GM19468 (cell line): ENCODE results near the gene VWA3B.
"Not testable (repeated sequence)": the region's sequence is repeated elsewhere in the genome, so short reads cannot be mapped to it uniquely, and the experiment has no call there.

Source experiments
- ATAC-seq: cut with Tn5 transposase; IDR thresholded peaks from one replicate; pipeline ENCODE4 v1.9.1; 2021; ENCODE audit warnings: mild to moderate bottlenecking, moderate library complexity, moderate number of reproducible peaks; ENCODE audit not compliant: unreplicated experiment; ENCODE audit errors: extremely low read depth

VWA3B gene

DNA sequence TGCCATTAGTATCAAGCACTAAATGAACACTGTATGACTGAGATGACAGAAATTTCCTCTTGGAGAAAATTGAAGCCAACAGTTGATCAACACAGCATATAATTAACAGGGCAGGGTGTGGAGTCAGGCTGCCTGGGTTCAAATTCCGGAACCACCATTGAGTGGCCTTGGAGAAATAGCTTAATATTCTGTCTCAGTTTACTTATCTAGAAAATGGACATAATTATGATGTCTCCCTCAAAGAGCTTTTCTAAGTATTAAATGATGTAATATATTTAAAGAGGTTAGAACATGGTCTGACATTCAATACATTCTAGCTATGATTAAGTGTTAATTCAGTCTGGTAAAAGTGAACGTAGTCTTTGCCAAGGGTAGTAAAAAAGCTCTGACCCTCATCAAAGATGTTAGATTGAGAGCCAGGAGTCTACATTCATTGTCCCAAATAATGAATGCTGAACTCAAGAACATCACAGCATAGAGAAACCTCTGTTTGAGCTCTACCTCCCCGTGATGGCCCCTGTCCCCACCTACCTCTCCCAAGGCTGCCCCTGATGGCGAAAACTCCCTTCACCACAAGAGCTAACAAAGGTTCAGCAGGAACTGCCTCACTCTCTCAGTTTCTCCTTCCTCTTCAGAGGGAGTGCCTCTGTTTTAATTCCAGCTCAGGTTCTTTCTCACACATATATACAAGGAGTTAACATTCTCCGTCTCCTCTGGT lies 2.7 kb upstream of the VWA3B start:
- ATAC-seq, result no peak

DNA sequence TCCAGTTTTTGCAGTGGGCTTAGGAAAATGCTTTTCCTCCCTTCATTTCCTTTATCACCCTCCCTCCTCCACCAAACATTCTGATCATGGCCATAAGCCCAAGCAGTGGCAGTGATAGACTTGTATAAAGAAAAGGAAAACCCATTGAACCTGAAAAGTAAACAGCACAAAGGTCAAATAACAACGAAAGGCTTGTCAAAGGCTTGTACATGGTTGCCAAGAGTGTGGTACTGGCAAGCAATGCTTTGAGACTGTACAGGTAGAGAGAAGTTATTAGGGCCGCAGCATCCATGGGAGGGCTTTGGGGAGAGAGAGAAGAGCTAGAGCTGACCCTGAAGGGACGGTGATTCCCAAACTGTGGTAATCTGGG lies 2.1 kb upstream of the VWA3B start:
- ATAC-seq, result no peak

DNA sequence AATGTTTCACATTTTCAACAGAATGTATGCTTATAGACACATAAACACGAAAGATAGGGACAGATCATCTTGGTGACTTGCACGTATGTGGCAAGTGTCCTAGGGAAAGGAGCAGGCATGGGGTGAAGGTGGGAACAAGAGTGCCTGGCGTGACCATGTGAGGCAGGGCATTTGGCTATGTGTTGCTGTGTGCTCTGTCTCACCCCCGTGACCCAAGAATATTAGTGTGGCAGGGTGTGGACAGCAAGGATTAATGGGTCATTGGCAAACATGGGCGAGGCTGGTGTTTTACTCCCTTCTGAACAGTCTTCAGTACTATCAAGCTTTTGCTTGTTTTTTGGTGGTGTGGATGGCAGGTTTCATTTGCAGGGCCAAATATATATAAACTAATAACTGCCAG lies 1.3 kb upstream of the VWA3B start:
- ATAC-seq, result no peak

DNA sequence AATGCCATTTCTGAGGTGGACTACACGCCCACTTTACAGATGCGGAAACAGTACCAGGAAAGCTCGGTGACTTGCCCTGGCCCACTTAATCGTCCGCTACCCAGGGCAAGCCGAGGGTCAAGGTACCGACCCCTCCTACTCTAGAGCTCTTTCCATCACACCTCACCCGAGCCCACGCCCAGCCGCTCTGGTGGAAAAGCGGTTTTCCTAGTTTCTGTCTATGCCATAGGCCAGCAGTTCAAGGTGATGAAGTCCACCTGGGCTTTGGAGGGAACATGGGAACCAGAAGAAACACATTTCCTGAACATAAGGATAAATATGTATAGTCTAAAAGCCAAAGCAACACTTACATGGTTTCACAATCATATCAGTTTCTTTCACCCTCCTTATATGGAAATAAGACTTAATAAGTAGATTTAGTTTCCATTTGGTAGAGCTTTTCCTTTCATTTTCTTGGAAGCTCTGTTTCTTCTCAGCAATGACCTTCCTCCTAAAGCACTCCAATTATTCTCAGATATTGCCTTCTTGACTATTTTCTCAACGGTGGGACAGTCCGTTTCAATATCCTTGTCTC lies 567 bp downstream of the VWA3B start:
- ATAC-seq, result no peak

DNA sequence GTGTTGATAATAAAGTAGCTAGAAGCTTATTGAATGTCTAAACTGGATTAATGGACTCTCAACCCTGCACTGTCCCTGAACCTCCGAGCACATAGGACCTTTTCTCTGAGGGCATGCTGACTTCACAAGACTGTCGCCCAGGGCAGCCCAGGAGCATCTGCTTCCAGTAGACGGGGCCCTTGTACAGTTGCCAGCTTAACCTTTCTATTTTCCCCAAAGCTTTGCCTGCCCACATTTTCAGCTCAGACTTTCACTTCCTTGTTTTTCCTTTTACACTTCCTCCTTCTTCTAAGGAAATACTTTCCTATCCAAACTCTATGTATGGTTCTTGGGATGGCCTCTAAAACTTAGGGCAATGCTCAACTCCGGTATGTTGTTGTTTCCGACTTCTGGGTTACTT lies 1.3 kb downstream of the VWA3B start:
- ATAC-seq, result no peak

DNA sequence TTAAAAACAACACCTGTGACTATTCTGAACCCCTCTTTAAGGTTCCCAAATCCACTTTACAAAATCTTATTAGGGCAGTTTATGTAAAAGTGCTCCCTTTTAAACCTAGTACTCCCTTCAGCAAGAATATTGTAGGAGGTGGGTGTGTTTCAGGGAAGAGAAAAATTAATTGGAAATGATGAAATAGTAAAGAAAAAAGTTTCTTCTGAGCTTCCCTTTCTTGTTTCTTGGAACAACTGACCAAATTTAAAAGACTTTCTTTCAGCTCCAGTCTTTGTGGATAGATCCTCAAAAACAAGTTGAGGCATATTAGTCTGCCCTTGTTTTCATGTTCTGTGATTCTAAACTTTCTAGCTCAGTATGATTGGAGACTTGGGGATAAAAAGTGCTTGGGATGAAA lies 3.0 kb downstream of the VWA3B start:
- ATAC-seq, result no peak

DNA sequence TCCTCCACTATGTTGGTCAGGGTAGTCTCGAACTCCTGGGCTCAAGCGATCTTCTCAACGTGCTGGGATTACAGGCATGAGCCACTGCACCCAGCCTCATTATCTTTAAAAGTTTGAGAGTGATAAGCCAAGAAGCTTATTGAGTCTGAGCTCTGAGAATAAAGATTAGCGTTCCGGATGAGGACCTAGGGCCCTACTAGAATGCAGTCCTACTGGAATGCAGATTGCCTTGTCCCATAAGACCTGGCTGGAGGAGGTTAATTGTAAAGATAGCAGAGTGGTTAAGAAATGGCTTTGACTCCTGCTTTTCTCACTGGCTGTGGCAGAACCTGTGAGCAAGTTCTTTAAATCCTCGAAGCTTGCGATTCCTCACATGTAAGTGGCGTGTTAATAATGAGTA lies 4.0 kb downstream of the VWA3B start:
- no peak for ATAC-seq

DNA sequence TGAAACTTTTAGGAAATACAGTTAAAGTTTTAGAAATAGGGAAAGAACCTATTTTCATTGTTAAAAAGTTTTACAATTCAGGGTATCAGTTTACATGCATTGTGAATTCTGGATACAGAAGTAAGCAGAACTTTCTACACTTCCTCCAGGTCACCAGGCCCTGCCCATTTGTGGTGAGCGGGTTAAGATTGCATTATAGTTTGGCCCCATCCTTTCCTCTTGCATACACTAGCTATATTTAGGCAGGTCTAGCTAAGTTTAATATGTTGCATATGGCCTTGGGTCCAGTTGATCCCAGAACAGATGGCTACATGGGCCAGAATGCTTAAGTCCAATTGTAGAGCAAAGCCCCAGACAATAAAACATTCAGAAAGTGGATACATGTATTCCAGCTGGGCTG lies 4.8 kb downstream of the VWA3B start:
- ATAC-seq, result no peak

DNA sequence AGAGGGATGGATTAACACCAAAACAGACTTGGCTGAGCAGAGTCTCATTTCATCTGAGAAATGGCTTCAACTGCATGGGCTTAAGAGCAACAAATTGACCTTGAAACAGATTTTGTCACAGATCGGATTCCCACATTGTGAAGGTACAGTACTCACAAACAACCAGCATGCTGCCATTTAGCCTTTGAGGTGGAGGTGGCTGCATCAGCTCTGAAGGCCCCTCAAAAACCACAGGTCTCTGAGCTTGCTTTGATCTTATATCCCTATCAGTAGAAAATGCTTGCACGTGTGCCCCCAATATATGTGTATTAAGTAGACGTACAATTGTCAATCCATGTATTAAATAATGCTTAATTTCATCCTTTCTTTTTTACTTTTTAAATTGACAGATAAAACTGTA lies 6.2 kb downstream of the VWA3B start:
- no peak for ATAC-seq

DNA sequence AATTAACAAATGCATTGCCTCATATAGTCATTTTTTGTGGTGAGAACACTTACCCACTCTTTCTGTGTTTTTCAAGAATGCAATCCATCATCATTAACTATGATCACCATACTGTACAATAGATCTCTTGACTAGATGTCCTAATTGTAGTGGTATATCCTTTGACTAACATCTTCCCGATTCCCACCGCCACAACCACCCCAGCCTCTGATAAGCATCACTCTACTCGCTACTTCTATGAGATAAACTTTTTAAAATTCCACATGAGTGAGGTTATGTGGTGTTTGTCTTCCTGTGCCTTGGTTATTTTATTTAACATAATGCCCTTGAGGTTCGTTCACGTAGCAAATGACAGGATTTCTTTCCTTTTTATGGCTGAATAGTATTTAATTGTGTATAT lies 6.6 kb downstream of the VWA3B start:
- ATAC-seq, result no peak

DNA sequence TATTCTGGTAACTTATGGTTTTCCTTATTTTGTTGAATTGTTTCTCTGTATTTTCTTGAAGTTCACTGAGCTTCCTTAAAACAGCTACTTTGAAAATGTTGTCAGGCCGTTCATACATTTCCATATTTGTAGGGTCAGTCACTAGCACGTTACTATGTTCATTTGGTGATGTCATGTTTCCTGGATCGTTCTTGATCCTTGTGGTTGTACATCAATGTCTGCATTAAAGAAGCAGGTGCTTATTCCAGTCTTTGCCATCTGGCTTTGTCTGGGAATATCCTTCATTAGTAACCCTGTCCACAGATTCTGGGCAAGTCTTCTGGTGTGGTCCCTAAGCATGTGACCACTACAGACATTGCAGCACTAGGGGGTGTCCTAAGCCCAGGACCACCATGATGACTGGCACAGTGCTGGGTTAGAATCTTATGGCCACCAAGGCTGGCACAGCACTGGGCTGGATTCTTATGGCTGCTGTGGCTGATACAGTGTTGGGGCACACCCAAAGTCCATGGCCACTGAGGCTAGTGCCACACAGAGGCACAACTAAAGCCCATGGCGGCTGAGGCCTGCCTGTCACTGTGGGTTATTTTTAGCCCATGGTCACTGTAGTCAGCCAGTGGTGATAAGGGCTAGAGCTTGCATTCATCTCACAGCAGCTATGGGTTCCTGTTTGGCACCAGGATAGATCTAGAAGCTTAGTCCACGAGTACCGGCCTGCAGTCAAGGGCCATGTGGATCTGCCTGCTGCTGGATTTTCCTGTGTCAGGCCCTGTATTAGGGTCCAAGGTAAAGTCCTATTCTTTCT lies 13.2 kb downstream of the VWA3B start:
- ATAC-seq, result no peak

DNA sequence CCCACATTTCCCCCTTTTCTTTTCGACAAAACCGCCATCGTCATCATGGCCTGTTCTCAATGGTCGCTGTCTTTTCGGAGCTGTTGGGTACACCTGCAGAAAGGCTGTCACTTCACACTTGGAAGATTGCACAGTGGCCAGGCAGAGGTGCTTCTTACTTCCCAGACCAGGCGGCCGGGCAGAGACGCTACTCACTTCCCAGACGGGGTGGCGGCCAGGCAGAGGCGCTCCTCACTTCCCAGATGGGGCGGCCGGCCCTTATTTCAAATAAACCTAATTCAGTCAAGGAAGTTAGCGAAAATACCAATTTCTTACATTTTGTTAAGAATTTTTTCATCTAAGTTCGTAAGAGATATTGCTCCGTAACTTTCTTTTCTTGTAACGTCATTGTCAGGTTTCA lies 15.3 kb downstream of the VWA3B start:
- ATAC-seq, result not testable (repeated sequence)

DNA sequence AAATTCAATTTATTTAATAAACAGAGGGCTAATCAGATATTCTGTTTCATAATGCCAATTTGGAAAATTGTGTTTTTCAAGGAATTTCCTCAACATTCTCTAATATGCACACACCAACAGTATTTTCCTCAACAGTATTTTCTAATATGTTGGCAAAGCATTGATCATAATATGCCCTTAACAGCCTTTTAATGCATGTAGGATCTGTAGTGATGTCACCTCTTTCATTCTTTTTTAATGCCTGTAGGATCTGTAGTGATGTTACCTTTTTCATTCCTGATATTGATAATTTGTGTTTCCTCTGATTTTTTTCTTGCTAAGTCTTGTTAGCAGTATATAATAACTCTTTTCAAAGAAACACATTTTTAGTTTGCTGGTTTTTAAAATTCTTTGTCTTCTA lies 15.9 kb downstream of the VWA3B start:
- ATAC-seq, result no peak

DNA sequence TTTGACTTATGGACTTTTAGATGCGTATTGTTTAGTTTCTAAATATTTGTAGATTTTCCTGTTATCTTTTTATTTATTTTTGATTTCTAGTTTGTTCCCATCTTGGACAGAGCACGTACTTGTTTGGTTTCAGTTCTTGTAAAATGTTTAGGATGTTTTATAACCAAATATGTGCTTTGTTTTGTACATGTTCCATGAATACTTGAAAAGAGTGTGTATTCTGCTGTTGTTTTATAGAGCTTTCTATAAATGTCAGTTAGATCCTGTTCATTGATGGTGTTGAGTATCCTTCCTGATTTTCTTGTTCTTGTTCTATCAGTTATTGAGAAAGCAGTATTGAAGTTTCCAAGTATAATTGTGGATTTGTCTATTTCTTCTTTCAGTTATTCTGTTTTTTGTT lies 21.1 kb downstream of the VWA3B start:
- ATAC-seq, result no peak

DNA sequence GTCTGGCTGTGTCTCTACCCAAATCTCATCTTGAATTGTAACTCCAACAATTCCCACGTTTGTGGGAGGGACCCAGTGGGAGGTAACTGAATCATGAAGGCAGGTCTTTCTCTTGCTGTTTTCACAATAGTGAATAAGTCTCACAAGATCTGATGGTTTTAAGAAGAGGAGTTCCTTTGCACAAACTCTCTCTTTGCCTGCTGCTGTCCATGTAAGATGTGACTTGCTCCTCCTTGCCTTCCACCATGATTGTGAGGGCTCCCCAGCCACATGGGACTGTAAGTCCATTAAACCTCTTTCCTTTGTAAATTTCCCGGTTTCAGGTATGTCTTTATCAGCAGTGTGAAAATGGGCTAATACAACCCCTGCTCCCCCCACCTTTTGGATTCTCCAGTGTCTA lies 23.8 kb downstream of the VWA3B start:
- no peak for ATAC-seq

DNA sequence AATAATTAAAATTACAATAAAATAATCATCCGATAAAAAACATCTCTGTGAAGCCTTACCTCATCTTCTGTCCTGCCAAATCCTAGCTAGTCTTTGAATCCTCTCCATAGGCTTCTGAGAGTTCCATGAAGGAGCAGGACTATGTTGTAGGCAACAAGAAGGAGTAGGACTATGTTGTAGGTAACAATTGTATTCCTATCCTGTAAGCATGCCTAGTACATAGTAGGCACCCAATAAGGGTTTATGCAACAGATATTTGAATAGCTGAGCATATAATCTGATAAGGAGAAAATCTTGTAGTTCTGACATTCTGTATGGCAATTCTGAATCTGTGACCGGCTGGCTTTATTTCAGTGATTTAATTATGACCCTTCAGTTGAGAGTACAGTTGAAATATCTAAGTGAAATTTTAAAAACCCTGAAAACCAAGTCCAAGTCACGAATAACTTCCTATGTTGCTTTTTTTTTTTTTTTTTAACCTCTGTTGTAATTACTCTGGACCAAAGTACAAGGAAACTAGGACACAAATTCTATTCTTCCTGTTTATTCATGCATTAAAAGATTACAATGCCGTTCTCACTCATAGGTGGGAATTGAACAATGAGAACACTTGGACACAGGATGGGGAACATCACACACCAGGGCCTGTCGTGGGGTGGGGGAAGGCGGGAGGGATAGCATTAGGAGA lies 27.8 kb downstream of the VWA3B start:
- no peak for ATAC-seq

DNA sequence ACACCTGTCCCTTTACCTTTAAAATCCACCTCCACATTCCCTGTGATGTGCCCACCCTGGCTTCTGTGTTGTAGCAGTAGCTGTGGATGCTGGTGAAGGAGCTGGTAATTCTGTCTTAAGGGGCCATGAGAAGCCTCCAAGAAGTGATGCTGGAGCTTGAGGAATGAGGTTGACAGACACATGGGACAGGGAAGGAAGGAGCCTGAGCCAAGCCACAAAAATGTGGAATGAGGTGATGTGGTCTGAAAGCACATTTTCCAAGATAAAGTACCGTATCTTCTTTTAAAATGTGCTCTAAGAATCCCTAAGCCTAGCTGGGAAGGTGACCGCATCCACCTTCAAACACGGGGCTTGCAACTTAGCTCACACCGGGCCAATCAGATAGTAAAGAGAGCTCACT lies 31.2 kb downstream of the VWA3B start:
- no peak for ATAC-seq

DNA sequence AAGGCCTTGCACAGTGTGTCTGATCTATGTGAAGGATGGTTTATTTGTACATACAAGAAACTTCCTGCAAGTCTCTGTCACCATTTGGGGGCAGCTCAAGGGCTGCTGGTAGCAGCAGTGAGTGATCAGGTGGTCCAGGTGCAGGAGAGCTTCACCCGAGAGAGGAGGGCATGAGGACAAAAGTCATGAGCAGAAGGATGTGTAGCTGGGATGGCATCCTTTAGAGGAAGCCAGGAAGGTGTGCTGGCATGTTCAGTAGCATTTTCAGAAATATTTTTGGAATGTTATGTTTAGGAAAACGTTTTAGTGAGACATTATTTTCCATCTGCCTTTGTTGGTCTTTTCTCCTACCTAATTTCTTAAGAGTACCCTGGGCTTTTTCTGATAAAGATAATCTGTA lies 31.9 kb downstream of the VWA3B start:
- ATAC-seq, result no peak

DNA sequence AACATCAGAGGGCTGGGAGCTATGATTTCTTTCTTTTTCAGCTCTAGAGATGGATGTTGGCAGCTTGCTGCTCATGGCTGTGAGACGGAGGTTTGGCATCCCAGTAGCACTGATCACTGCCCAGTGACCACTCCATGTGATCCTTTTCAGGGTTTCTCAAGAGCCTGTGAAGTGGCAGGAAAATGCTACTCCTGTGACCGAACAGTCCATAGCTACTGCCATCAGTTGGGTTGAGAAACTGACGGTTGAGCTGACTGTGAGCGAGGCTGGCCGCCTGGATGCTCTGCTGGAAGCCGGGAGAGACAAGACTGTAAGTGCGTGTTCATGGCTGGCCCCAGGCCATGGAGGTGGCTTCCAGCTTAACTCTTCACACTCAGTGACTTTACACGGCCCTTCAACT lies 34.2 kb downstream of the VWA3B start:
- ATAC-seq, result no peak

DNA sequence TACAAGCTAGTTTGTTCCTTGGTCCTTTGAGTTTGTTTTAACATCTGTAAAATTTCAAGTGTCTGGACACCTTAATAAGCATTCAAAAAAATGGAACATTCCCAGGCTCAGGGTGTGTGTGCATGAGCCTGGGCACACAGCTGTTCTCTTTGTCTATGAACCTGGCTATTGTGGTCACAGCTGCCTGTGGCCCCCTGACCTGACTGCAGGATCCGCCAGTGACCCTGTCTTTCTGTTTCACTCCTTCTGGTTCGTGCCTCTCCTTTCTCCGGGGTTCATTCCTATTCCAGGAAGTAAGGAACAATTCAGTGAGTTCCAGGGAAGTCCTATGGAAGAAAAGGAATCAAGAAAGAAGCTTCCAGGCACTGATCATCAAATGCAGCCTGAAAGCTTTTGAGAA lies 35.6 kb downstream of the VWA3B start:
- ATAC-seq, result no peak

DNA sequence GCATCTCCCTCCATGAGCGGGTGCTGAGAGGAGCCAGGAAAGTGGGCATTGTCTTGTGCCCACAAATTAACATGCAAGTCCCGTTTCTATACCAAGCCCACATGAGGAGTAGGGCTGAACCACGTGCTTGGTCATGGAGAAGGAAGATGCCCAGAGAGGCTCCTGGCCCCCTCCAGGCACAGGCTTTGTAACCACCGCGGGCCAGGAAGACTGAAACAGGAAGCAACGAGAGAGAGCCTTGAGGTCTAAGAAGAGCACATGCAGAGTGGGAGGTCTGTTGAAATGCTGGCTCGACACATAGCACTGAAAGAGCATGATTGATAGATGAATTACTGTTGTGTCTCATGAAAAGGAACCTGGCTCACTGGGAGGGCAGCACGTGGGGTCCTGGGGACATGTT lies 36.3 kb downstream of the VWA3B start:
- no peak for ATAC-seq
